SK-N-DZ (cell line): Measurements from ENCODE around the gene NUDT5. TPM values are rescaled to one million over a fixed set of nuclear protein-coding genes. Genes with fewer than 3 reads are reported as not detected.
"Not testable (repeated sequence)": the region's sequence is repeated elsewhere in the genome, so short reads cannot be mapped to it uniquely, and the experiment has no call there.

ENCODE experiments used
- DNase-seq: peaks from one replicate; pipeline ENCODE4 v3.0.0-alpha.2; 2015; ENCODE audit warnings: low spot score
- polyA plus RNA-seq, 2 experiments: library from polyadenylated mRNA; depleted of rRNA; stranded (reverse); fragments of >200 nt; gene quantifications; 2 replicates each; pipeline ENCODE4 v1.2.3, GENCODE V29; 2014

The NUDT5 gene
- 204 and 205 TPM in 2 replicates for polyA plus RNA-seq (2014; cell fraction: cytosol; rRNA removed)
- 141 and 159 TPM in 2 replicates for polyA plus RNA-seq (2014; cell fraction: nucleus; rRNA removed)

GRCh38 chr10:12195603-12196506, at the start of gene NUDT5, which contains the start of gene CDC123:
TSS of gene NUDT5 (minus strand) at chr10:12195891. CDS start at chr10:12186291, 9,600 bp downstream.
TSS of gene CDC123 (plus strand) at chr10:12196188. CDS start at chr10:12196246, 58 bp downstream.
- DNase-seq: peak; percentile 94

- no peak for DNase-seq
These were observed 48.4 kb upstream of the NUDT5 start for GRCh38 chr10:12243864-12244620.

- no peak for DNase-seq
These were observed 46.3 kb upstream of the NUDT5 start for GRCh38 chr10:12241810-12242529.

GRCh38 chr10:12238821-12239220, 43.1 kb upstream of the NUDT5 start:
- no peak for DNase-seq

GRCh38 chr10:12237265-12238220, 41.9 kb upstream of the NUDT5 start:
- no peak for DNase-seq

- no peak for DNase-seq
These were observed 40.1 kb upstream of the NUDT5 start for GRCh38 chr10:12235796-12236195.

GRCh38 chr10:12235116-12235694, 39.5 kb upstream of the NUDT5 start:
- no peak for DNase-seq

- not testable (repeated sequence) for DNase-seq
These were observed 39.0 kb upstream of the NUDT5 start for GRCh38 chr10:12234687-12235086.

GRCh38 chr10:12228851-12229250, 33.2 kb upstream of the NUDT5 start:
- no peak for DNase-seq

GRCh38 chr10:12226438-12226837, 30.7 kb upstream of the NUDT5 start:
- DNase-seq: not testable (repeated sequence)

GRCh38 chr10:12225444-12225843, 29.8 kb upstream of the NUDT5 start:
- DNase-seq: no peak

- no peak for DNase-seq
These were observed 25.9 kb upstream of the NUDT5 start for GRCh38 chr10:12221323-12222298.

- no peak for DNase-seq
These were observed 23.3 kb upstream of the NUDT5 start for GRCh38 chr10:12218991-12219390.

- DNase-seq: peak; percentile 48
These were observed 19.1 kb upstream of the NUDT5 start for GRCh38 chr10:12214763-12215218.

- no peak for DNase-seq
These were observed 18.4 kb upstream of the NUDT5 start for GRCh38 chr10:12214093-12214492.

- no peak for DNase-seq
These were observed 17.9 kb upstream of the NUDT5 start for GRCh38 chr10:12213621-12214020.

GRCh38 chr10:12212454-12212853, 16.8 kb upstream of the NUDT5 start:
- DNase-seq: no peak

- DNase-seq: no peak
These were observed 12.8 kb upstream of the NUDT5 start for GRCh38 chr10:12208460-12208859.

- no peak for DNase-seq
These were observed 11.4 kb upstream of the NUDT5 start for GRCh38 chr10:12207114-12207513.
